Subcutaneous abdominal adipose tissue (tissue), 5 donors: ENCODE results near the gene MAP6.

ENCODE experiments used
- H3K27ac ChIP-seq: one replicate; pipeline ENCODE4 v1.7.0; 2013; ENCODE audit warnings: low read depth, mild to moderate bottlenecking, inconsistent platforms, low read length, moderate library complexity
- H3K27me3 ChIP-seq, 5 donors: one replicate each; pipeline ENCODE4 v1.7.0; 2013; ENCODE audit warnings: low read length in 5 of 5, inconsistent platforms in 1 of 5; ENCODE audit not compliant: control insufficient read depth in 5 of 5, insufficient read depth in 4 of 5
- H3K36me3 ChIP-seq, 5 donors: one replicate each; pipeline ENCODE4 v1.7.0; 2013; ENCODE audit warnings: low read length in 5 of 5; ENCODE audit not compliant: control insufficient read depth in 5 of 5, insufficient read depth in 5 of 5
- H3K4me1 ChIP-seq, 5 donors: one replicate each; pipeline ENCODE4 v1.7.0; 2013; ENCODE audit warnings: low read length in 5 of 5, mild to moderate bottlenecking in 3 of 5, moderate library complexity in 1 of 5; ENCODE audit not compliant: control insufficient read depth in 5 of 5, insufficient read depth in 5 of 5
- H3K4me3 ChIP-seq, 5 donors: one replicate each; pipeline ENCODE4 v1.7.0; 2013; ENCODE audit warnings: low read length in 5 of 5, low read depth in 1 of 5
- H3K9ac ChIP-seq, 5 donors: one replicate each; pipeline ENCODE4 v1.7.0; 2013; ENCODE audit warnings: low read length in 5 of 5, mild to moderate bottlenecking in 4 of 5, moderate library complexity in 3 of 5
- H3K9me3 ChIP-seq, 5 donors: one replicate each; pipeline ENCODE4 v1.7.0; 2013; ENCODE audit warnings: low read length in 5 of 5; ENCODE audit not compliant: control insufficient read depth in 5 of 5
- donor health status: healthy.
- donor health status: healthy.
- donor health status: healthy.
- donor health status: healthy.
- donor health status: healthy.

The MAP6 gene

DNA sequence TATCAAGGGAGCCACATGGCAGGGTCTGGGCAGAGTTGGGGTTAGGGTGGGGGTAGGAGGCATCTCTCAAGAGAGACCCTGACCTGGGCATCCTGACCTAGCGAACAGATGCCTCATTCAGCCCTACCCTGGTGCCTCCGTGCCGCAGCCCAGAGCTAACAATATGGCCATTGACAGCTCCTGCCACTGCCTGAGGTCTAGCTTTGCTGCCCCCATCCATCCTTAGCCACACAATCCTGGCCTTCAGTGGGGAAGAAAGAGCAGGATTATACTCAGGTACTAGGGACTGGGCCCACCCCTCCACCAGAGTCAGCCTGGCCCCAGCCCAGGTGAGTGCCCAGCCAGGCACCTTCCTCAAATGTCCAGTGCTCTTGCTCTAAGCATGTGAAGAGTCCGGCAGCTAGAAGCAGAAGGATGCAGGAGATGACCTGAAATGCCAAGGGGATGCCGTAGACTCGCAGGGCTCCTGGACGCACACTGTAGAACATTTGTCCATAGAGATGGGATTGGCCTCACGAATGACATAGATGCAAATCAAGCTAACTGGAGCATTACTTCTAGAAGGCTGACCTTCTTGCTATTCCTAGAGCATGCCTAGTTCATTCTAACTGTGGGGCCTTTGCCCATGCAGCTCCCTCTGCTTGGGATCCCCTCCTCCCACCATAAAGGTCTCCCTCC lies 120.1 kb downstream of the MAP6 start:
- Histone ChIP-seq H3K27me3 (no peaks in the 10 kb centered on the region), H3K9me3 (no peaks in the 10 kb centered on the region), H3K27ac (no peak overlapping the region), H3K4me3 (no peak overlapping the region), H3K4me1 (peaks cover 2 to 20% (median 18%) of the 10 kb centered on the region in 5 donors), H3K36me3 (no peaks in the 10 kb centered on the region), H3K9ac (no peak overlapping the region)

GRCh38 chr11:75547617-75548058 lies 121.2 kb downstream of the MAP6 start:
- Histone ChIP-seq H3K9me3 (no peaks in the 10 kb centered on the region), H3K27me3 (no peaks in the 10 kb centered on the region), H3K4me1 (peaks cover 0 to 9% (median 7%) of the 10 kb centered on the region in 5 donors), H3K27ac (no peak overlapping the region), H3K4me3 (no peak overlapping the region), H3K36me3 (no peaks in the 10 kb centered on the region), H3K9ac (peak overlapping the region in 1 of 5 donors; percentile 32)

GRCh38 chr11:75547177-75547576 lies 121.7 kb downstream of the MAP6 start:
- H3K27me3 ChIP-seq: no peaks in the 10 kb centered on the region
- H3K9ac ChIP-seq: no peak overlapping the region
- H3K4me1 ChIP-seq: peaks cover 0 to 9% (median 7%) of the 10 kb centered on the region in 5 donors

GRCh38 chr11:75543806-75544205 lies 125.0 kb downstream of the MAP6 start:
- Histone ChIP-seq H3K4me3 (no peak overlapping the region), H3K27ac (no peak overlapping the region), H3K9ac (no peak overlapping the region), H3K9me3 (no peaks in the 10 kb centered on the region), H3K27me3 (no peaks in the 10 kb centered on the region), H3K36me3 (no peaks in the 10 kb centered on the region), H3K4me1 (peaks cover 0 to 9% (median 7%) of the 10 kb centered on the region in 5 donors)

More at GRCh38 chr11:75547177-75547576, 121.7 kb downstream of the MAP6 start:
- no peak overlapping the region for H3K27ac ChIP-seq
- H3K9me3 ChIP-seq: no peaks in the 10 kb centered on the region
- no peaks in the 10 kb centered on the region for H3K36me3 ChIP-seq
- H3K4me3 ChIP-seq: no peak overlapping the region

DNA sequence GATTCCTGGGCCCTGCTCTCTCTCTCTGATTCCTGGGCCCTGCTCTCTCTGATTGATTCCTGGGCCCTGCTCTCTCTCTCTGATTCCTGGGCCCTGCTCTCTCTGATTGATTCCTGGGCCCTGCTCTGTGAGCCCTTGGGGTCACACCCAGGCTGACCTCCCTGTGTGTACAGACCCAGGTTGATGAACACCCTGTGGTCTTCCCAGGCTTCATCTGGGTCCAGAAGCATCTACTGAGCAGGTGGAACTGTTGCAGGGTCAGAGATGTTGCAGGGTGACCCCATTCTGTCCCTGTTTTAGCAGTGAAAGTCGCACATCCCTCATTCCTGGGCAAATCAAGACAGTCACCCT lies 126.8 kb downstream of the MAP6 start:
- H3K27ac ChIP-seq: no peak overlapping the region
- peaks cover 0 to 5% (median 0%) of the 10 kb centered on the region in 5 donors for H3K4me1 ChIP-seq
- H3K9ac ChIP-seq: no peak overlapping the region
- H3K36me3 ChIP-seq: no peaks in the 10 kb centered on the region
- H3K4me3 ChIP-seq: no peak overlapping the region
- H3K27me3 ChIP-seq: no peaks in the 10 kb centered on the region
- no peaks in the 10 kb centered on the region for H3K9me3 ChIP-seq

DNA sequence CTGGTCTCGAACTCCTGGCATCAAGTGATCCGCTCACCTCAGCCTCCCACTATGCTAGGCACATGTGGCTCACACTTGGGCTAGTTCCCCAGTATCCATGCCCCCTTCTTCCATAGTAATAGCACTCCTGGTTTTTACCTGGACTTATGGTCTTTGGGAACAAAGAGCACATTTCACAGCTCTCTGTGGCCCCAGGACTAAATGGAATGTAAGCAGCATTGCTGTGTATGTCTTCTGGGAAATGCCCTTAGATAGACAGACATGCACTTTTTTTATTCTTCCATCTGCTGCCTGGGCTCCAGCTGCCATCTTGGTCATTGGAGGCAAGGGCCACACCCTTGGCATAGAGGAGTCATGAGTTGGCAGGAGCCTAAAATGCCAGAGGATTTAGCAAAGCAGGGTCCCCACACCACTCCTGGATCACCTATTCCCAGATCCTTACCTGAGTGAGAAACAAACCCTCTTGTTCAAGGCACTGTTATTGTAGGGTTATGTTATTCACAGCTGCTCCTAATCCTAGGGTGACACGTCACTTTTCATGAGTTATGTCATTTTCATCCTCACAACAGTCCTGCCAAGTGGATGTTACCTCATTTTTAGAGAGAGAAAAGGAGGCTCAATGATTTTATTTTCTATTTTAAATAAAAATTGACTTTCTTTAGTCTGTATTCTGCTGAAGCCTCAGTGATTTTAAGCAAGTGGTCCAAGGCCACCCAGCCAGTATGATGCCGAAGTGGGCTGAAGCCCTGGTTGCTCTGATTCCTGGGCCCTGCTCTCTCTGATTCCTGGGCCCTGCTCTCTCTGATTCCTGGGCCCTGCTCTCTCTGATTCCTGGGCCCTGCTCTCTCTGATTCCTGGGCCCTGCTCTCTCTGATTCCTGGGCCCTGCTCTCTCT lies 127.4 kb downstream of the MAP6 start:
- no peak overlapping the region for H3K4me3 ChIP-seq
- H3K27ac ChIP-seq: no peak overlapping the region
- H3K9ac ChIP-seq: no peak overlapping the region
- no peaks in the 10 kb centered on the region for H3K27me3 ChIP-seq
- no peaks in the 10 kb centered on the region for H3K9me3 ChIP-seq
- no peaks in the 10 kb centered on the region for H3K36me3 ChIP-seq
- H3K4me1 ChIP-seq: peaks cover 0 to 5% (median 0%) of the 10 kb centered on the region in 5 donors

DNA sequence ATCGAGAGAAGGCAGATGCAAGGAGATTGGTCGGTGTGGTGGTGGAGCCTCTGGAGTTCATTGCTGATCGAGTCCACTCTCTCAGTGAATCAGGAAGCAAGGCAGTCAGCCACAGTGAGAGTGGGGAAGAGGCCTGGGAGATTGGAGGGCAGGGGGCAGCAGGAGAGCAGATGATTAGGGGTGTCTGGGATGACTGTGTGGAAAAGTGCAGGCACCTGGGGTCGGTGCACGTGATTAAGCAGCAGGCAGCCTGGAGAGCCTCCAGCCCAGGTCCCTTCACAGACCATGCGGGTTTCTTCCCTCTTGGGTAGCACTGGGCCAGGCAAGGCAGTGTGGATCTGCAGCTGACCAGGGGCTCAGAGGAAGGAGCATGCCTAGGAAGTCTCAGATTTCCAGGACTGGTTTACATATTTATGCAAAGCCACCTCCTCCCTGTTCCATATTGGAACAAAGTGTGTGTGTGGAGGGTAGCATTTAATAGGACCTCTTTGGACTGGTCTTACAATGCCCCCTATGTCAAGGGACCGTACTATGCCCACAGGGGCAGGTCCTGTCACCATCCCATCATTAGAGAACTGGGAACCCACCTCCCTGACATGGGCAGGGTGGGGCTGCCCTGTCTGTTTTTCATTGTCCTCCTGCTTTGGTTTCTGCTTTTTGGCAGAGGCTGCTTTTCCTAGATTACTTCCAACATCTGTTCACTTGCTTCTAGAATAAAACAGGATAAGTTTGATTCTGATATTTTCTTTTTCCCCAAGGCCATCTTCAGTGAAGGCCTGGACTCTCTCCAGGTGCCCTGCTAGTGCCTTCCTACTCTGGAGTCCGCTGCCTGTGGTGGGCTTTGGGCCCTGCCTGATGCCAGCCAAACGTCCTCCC lies 129.1 kb downstream of the MAP6 start:
- Histone ChIP-seq H3K27ac (no peak overlapping the region), H3K27me3 (no peaks in the 10 kb centered on the region), H3K4me1 (peaks cover 0 to 8% (median 4%) of the 10 kb centered on the region in 5 donors), H3K9me3 (no peaks in the 10 kb centered on the region), H3K4me3 (no peak overlapping the region), H3K9ac (no peak overlapping the region), H3K36me3 (no peaks in the 10 kb centered on the region)

GRCh38 chr11:75538150-75538942 lies 130.5 kb downstream of the MAP6 start:
- Histone ChIP-seq H3K9ac (peak overlapping the region in 1 of 5 donors; percentile 42), H3K27me3 (no peaks in the 10 kb centered on the region), H3K36me3 (no peaks in the 10 kb centered on the region), H3K9me3 (no peaks in the 10 kb centered on the region), H3K4me1 (peaks cover 0 to 17% (median 15%) of the 10 kb centered on the region in 5 donors), H3K4me3 (no peak overlapping the region), H3K27ac (no peak overlapping the region)

GRCh38 chr11:75537740-75538139 lies 131.1 kb downstream of the MAP6 start:
- Histone ChIP-seq H3K4me3 (no peak overlapping the region), H3K27me3 (no peaks in the 10 kb centered on the region), H3K9ac (no peak overlapping the region)

More at GRCh38 chr11:75537740-75538139, 131.1 kb downstream of the MAP6 start:
- no peaks in the 10 kb centered on the region for H3K36me3 ChIP-seq
- H3K4me1 ChIP-seq: peaks cover 0 to 17% (median 15%) of the 10 kb centered on the region in 5 donors
- H3K27ac ChIP-seq: no peak overlapping the region
- no peaks in the 10 kb centered on the region for H3K9me3 ChIP-seq
